GM18907 (cell line): Measurements from ENCODE around the gene MMAB.

Experiments
- ATAC-seq: cut with Tn5 transposase; IDR thresholded peaks from one replicate; pipeline ENCODE4 v1.9.1; 2021; ENCODE audit warnings: mild to moderate bottlenecking, moderate library complexity; ENCODE audit not compliant: unreplicated experiment

MMAB gene

GRCh38 chr12:109518820-109519665 is 54.3 kb downstream of the MMAB start:
- ATAC-seq = no peak

- no peak for ATAC-seq
Observed at GRCh38 chr12:109517619-109518018, 55.7 kb downstream of the MMAB start.

DNA sequence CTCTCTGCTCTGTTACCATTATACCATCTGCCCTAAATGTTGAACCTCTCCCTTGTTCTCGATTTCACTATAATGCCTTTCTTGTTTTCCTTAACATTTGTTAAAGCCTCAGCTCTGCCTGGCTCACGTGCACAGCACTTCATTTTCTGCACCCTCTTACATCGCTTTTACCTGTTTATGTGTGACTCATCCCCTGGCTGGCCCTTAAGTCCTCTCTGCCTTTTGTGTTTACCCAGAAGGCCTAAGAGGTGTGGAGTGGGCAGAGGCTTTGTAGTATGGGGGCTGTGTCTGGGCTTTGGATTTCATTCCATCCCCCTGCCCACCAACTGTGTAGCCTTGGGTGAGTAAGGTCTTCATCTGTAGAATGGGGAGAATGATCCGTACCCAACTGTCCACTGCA is 59.3 kb downstream of the MMAB start:
- no peak for ATAC-seq

- ATAC-seq = no peak
Observed at GRCh38 chr12:109513051-109513450, 60.3 kb downstream of the MMAB start.

DNA sequence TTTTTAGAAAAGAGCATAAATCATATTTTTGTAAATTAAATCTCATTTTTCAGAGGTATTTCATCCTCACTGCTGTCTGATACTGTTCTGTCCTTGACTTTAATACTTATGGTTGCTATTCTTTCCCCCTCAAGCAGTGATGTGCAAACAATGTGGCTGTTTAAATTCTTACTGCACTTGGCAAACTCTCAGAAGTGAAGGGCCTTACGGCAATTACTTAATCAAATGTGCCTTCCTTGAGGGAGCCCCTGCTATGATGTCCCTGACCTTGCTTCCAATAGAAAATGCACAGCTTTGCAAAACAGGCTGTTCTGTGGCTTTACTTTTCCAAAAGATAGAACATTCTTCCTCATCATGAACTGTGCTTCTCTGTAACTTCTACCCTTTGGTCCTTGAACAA is 60.7 kb downstream of the MMAB start:
- ATAC-seq = no peak

- no peak for ATAC-seq
Observed at GRCh38 chr12:109510196-109510595, 63.1 kb downstream of the MMAB start.

- no peak for ATAC-seq
Observed at GRCh38 chr12:109504068-109504467, 69.2 kb downstream of the MMAB start.
